ENCODE data around the gene CAPN13.
"Not testable (repeated sequence)": the region's sequence is repeated elsewhere in the genome, so short reads cannot be mapped to it uniquely, and the experiment has no call there.

The CAPN13 gene

GRCh38 chr2:30701782-30702181 is 105.5 kb downstream of the CAPN13 start:
- DNase-seq = no peak

GRCh38 chr2:30697242-30698103 is 109.8 kb downstream of the CAPN13 start:
- not testable (repeated sequence) for DNase-seq

GRCh38 chr2:30695749-30696148 is 111.5 kb downstream of the CAPN13 start:
- DNase-seq = no peak

- no peak for DNase-seq
These were observed 112.8 kb downstream of the CAPN13 start for GRCh38 chr2:30694286-30695055.

GRCh38 chr2:30693821-30694281 is 113.4 kb downstream of the CAPN13 start:
- DNase-seq = no peak

- DNase-seq = no peak
These were observed 114.4 kb downstream of the CAPN13 start for GRCh38 chr2:30692829-30693275.

GRCh38 chr2:30691948-30692828 is 115.1 kb downstream of the CAPN13 start:
- no peak for DNase-seq

- DNase-seq = no peak
These were observed 115.9 kb downstream of the CAPN13 start for GRCh38 chr2:30691091-30691947.

GRCh38 chr2:30690126-30690561 is 117.1 kb downstream of the CAPN13 start:
- no peak for DNase-seq

GRCh38 chr2:30689496-30690125 is 117.6 kb downstream of the CAPN13 start:
- no peak for DNase-seq

- DNase-seq = no peak
These were observed 118.3 kb downstream of the CAPN13 start for GRCh38 chr2:30688956-30689401.

GRCh38 chr2:30686669-30687068 is 120.6 kb downstream of the CAPN13 start:
- DNase-seq = no peak

GRCh38 chr2:30686000-30686399 is 121.2 kb downstream of the CAPN13 start:
- DNase-seq = peak; percentile 34

GRCh38 chr2:30684996-30685395 is 122.2 kb downstream of the CAPN13 start:
- no peak for DNase-seq

- DNase-seq = no peak
These were observed 122.7 kb downstream of the CAPN13 start for GRCh38 chr2:30684516-30684915.

- DNase-seq = no peak
These were observed 123.2 kb downstream of the CAPN13 start for GRCh38 chr2:30684026-30684425.

- DNase-seq = no peak
These were observed 123.8 kb downstream of the CAPN13 start for GRCh38 chr2:30683236-30683956.

GRCh38 chr2:30681022-30681421 is 126.2 kb downstream of the CAPN13 start:
- DNase-seq = no peak

GRCh38 chr2:30680121-30680520 is 127.1 kb downstream of the CAPN13 start:
- DNase-seq = no peak

- no peak for DNase-seq
These were observed 127.7 kb downstream of the CAPN13 start for GRCh38 chr2:30679426-30680088.
